ENCODE results near the gene GLB1L2.

GLB1L2 gene

DNA sequence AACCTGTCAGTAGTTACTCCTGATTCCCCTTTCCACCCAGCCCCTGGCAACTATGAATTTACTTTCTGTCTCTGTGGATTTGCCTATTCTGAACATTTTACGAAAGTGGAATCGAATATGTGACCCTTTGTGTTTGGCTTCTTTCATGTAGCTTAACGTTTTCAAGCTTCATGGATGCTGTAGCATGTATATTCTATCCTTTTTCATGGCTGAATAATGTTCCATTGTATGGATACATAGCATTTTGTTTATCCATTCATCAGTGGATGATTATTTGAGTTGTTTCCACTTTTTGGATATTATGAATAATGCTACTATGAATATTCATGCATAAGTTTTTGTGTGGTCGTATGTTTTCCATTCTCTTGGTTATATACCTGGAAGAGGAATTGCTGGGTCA, 9.2 kb upstream of the GLB1L2 start:
- H3K4me3 ChIP-seq (ENCODE audit: low read depth, low read length): no peak overlapping the region
- DNase-seq (ENCODE audit: low read depth): no peak
- TF ChIP-seq, protein P1, sequence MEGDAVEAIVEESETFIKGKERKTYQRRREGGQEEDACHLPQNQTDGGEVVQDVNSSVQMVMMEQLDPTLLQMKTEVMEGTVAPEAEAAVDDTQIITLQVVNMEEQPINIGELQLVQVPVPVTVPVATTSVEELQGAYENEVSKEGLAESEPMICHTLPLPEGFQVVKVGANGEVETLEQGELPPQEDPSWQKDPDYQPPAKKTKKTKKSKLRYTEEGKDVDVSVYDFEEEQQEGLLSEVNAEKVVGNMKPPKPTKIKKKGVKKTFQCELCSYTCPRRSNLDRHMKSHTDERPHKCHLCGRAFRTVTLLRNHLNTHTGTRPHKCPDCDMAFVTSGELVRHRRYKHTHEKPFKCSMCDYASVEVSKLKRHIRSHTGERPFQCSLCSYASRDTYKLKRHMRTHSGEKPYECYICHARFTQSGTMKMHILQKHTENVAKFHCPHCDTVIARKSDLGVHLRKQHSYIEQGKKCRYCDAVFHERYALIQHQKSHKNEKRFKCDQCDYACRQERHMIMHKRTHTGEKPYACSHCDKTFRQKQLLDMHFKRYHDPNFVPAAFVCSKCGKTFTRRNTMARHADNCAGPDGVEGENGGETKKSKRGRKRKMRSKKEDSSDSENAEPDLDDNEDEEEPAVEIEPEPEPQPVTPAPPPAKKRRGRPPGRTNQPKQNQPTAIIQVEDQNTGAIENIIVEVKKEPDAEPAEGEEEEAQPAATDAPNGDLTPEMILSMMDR (IDR thresholded peaks at IDR 0.05; ENCODE audit: control insufficient read depth, extremely low read depth, insufficient read depth): no peak

GRCh38 chr11:134328433-134328832, 3.4 kb upstream of the GLB1L2 start:
- no peak for DNase-seq (ENCODE audit: low read depth)
- H3K4me3 ChIP-seq (ENCODE audit: low read depth, low read length): no peak overlapping the region
- TF ChIP-seq, protein P1 (IDR thresholded peaks at IDR 0.05; ENCODE audit: control insufficient read depth, extremely low read depth, insufficient read depth): no peak

GRCh38 chr11:134330611-134331353, 1.0 kb upstream of the GLB1L2 start:
- H3K4me3 ChIP-seq (ENCODE audit: low read depth, low read length): peak overlapping the region; percentile 47
- TF ChIP-seq, protein P1 (IDR thresholded peaks at IDR 0.05; ENCODE audit: control insufficient read depth, extremely low read depth, insufficient read depth): no peak
- DNase-seq (ENCODE audit: low read depth): no peak

DNA sequence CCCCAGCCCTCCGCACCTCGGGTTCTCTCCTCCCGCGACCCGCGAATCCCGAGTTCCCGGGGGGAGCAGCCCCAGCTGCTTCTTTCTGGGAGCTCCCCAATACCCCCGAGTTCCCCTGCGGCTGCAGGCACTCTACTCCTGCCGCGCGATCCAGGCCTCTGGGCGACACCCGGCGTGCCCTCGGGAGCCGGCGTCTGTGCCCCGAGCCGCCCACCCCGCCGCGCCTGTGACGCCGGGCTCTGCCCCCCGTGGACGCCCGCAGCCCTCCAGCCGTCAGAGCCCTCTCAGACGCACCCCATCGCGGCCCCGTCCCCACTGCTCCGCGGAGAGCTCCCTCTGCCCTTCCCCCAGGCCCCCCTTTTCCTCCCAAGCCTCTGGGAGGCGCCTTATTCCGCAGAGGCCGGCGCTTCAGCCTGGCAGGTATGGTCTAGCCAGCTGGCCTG, 422 bp downstream of the GLB1L2 start:
- TF ChIP-seq, protein P1 (IDR thresholded peaks at IDR 0.05; ENCODE audit: control insufficient read depth, extremely low read depth, insufficient read depth): peak; percentile 43
- no peak for DNase-seq (ENCODE audit: low read depth)

DNA sequence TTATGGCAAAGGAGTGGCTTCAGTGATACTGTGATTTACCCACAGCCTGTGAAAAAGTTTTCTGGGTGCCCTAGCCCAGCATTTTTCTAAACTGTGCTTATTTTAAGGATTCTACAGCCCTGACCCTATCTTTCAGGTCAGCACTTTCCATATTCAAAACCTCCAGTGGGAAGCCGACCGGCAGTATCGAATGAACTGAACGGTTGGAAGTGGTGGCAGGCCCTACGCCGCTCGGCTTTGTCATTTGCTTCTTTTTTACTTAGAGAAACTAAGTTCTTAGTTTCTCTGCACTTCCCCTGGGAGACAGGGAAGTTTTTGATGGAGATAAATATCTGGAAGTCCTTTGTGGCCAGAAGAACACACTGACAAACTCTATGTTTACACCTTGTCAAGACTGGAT, 994 bp downstream of the GLB1L2 start:
- TF ChIP-seq, protein P1 (IDR thresholded peaks at IDR 0.05; ENCODE audit: control insufficient read depth, extremely low read depth, insufficient read depth): no peak
- peak overlapping the region; percentile 88 for H3K4me3 ChIP-seq (ENCODE audit: low read depth, low read length)
- DNase-seq (ENCODE audit: low read depth): no peak

More for the DNA sequence above, 422 bp downstream of the GLB1L2 start:
- peak overlapping the region; percentile 88 for H3K4me3 ChIP-seq (ENCODE audit: low read depth, low read length)

- TF ChIP-seq, protein P1 (IDR thresholded peaks at IDR 0.05; ENCODE audit: control insufficient read depth, extremely low read depth, insufficient read depth): no peak
- DNase-seq (ENCODE audit: low read depth): no peak
- no peak overlapping the region for H3K4me3 ChIP-seq (ENCODE audit: low read depth, low read length)
Measured at GRCh38 chr11:134333312-134333711, 1.5 kb downstream of the GLB1L2 start.

GRCh38 chr11:134333946-134334345, 2.2 kb downstream of the GLB1L2 start:
- H3K4me3 ChIP-seq (ENCODE audit: low read depth, low read length): no peak overlapping the region
- no peak for DNase-seq (ENCODE audit: low read depth)
- TF ChIP-seq, protein P1 (IDR thresholded peaks at IDR 0.05; ENCODE audit: control insufficient read depth, extremely low read depth, insufficient read depth): no peak
